ENCODE data around the gene OSBPL5.

DNA sequence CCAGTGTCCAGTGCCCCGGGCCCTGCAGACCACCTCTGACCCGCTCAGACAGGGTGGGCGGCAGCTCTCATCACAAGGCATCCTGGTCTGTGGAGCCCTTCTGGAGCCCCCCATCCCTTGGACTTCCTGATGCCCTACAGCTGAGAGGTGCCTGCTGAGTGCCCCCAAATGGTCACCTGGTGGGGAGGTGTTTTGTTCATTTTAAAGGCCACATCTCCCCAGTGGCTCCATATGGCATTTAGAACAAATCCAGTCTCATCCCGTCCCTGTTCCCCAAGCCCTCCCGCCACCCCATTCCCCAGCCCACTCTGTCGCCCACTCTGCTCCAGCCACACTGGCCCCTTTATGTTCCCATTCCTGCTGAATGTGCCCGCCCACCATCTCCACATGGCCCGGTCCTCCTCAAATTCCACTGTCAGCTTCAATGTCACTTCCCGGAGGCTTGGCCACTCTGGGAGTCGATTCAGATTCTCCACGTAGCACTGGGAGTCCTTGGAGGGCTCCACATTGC, 32.8 kb downstream of the OSBPL5 start:
- no peak for TF ChIP-seq RAD21 (IDR thresholded peaks at IDR 0.05; ENCODE audit: low read length)
- TF ChIP-seq, protein P1, sequence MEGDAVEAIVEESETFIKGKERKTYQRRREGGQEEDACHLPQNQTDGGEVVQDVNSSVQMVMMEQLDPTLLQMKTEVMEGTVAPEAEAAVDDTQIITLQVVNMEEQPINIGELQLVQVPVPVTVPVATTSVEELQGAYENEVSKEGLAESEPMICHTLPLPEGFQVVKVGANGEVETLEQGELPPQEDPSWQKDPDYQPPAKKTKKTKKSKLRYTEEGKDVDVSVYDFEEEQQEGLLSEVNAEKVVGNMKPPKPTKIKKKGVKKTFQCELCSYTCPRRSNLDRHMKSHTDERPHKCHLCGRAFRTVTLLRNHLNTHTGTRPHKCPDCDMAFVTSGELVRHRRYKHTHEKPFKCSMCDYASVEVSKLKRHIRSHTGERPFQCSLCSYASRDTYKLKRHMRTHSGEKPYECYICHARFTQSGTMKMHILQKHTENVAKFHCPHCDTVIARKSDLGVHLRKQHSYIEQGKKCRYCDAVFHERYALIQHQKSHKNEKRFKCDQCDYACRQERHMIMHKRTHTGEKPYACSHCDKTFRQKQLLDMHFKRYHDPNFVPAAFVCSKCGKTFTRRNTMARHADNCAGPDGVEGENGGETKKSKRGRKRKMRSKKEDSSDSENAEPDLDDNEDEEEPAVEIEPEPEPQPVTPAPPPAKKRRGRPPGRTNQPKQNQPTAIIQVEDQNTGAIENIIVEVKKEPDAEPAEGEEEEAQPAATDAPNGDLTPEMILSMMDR (conservative IDR thresholded peaks at IDR 0.05; ENCODE audit: low read depth, low read length), result no peak
- no peak for TF ChIP-seq MXI1 (IDR thresholded peaks at IDR 0.05; ENCODE audit: borderline replicate concordance, low read depth, low read length)
- TF ChIP-seq POLR2A (IDR thresholded peaks at IDR 0.05; ENCODE audit: low read depth, low read length), result no peak
- TF ChIP-seq MAFK (IDR thresholded peaks at IDR 0.05; ENCODE audit: low read depth, low read length), result no peak
- TF ChIP-seq, protein P2, sequence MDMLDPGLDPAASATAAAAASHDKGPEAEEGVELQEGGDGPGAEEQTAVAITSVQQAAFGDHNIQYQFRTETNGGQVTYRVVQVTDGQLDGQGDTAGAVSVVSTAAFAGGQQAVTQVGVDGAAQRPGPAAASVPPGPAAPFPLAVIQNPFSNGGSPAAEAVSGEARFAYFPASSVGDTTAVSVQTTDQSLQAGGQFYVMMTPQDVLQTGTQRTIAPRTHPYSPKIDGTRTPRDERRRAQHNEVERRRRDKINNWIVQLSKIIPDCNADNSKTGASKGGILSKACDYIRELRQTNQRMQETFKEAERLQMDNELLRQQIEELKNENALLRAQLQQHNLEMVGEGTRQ (IDR thresholded peaks at IDR 0.05; ENCODE audit: low read depth, low read length), result no peak
- no peak for TF ChIP-seq BHLHE40 (IDR thresholded peaks at IDR 0.05; ENCODE audit: low read depth, low read length)
- no peak for TF ChIP-seq RFX5 (IDR thresholded peaks at IDR 0.05; ENCODE audit: low read depth, low read length)
- no peak for TF ChIP-seq MAZ (IDR thresholded peaks at IDR 0.05; ENCODE audit: borderline replicate concordance, low read depth, low read length)
- no peak for TF ChIP-seq RCOR1 (IDR thresholded peaks at IDR 0.05; ENCODE audit: insufficient replicate concordance, low read length)
- TF ChIP-seq CEBPB (IDR thresholded peaks at IDR 0.05; ENCODE audit: low read depth, low read length), result no peak
- TF ChIP-seq FOS (IDR thresholded peaks at IDR 0.05; ENCODE audit: low read depth, low read length), result no peak

Data from IMR-90 (cell line).